Activated T-cell treated with anti-CD3 and anti-CD28 coated beads for 24 hours (primary cell): ENCODE measurements around the gene PRG2.
A peak's percentile ranks its signal among the peaks of the same experiment; 100 is the strongest.
"Not testable (repeated sequence)": the region's sequence is repeated elsewhere in the genome, so short reads cannot be mapped to it uniquely, and the experiment has no call there.

Source experiments
- DNase-seq: peaks from one replicate; pipeline ENCODE4 v3.0.0-alpha.2; 2020; ENCODE audit warnings: low read depth

PRG2 gene

DNA sequence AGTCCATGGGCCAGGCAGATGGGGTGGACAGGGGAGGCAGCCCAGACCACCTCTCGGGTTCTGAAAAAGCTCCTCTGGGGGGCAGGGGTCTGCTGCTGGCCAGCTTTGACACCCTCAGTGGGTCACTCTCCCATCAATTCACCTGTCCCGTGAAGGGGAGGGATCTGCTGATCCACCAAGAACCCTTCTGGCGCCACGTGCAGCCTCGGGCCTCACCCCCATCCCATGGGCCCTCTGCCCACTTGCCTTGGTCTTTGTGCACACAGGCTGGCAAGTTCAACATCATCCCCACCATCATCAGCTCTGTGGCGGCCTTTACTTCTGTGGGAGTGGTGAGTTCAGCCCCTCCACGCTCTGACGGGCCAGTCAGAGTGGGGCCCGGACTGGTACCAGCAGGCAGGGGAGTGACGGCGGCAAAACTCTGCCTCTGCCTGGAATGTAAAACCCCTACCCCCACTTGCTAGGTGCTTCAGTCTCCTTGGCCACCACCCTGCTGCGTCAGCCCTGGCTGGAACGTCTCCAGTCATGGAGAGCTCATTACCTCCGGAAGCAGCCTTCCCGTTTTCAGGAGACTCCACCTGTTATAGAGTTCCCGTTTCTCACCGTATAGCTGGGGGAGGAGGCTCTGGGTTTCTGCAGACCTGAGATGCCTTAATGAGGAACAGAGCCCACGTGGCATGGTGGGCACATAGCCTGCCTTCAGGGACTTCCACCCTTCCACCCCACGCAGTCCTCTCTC lies 22.2 kb downstream of the PRG2 start:
- no peak for DNase-seq

- no peak for DNase-seq
These were observed 25.4 kb downstream of the PRG2 start for GRCh38 chr11:57364851-57365660.

DNA sequence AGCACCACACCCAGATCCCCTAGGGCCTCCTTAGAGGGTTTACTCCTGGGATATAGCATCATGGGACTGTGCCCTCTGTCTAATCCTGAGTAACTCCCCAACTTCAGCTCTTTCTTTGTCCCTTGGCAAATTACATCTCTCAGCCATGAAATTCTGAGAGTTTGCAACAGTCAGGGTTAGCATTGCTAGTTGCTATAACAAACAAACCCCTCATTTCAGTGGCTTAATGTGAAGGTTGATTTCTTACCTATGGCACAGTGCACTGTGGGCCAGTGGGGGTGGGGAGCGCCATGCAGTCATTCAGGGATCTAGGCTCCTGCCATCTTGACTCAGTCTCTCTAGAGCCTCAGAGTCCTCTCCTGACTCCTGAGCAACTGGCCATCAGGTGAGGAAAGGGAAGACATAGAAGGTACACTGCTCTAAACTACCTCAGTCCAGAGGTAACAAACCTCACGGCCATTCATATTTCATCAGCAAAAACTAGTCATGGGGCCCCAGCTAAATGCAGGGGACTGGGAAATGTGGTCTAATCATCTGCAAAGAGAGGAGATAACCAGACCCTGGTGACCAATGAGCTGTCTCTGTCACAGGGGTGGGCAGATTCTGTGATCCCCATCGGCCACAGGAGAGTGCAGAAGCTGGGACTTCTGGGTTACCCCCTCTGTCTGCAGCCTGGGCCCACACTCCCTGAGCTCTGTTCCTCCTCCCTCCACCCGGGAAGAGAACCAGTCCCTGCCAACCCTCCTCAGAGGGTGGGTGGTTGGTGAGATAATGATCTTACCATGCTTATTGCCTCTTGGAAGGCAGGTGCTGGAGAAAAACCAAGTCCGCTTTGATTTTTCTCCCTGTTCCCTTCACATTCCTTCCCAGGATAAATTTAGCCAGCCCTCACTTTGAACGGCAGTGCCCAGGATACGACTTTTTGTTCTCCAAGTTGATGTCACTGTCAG lies 27.0 kb downstream of the PRG2 start:
- DNase-seq, result no peak

GRCh38 chr11:57361926-57362325 lies 28.5 kb downstream of the PRG2 start:
- DNase-seq, result no peak

DNA sequence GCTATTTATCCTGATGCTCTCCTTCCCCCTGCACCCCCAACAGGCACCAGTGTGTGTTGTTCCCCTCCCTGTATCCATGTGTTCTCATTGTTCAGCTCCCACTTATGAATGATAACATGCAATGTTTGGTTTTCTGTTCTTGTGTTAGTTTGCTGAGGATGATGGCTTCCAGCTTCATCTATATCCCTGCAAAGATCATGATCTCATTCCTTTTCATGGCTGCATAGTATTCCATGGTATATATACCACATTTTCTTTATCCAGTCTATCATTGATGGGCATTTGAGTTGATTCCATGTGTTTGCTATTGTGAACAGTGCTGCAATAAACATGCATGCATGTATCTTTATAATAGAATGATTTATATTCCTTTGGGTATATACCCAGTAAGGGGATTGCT lies 29.0 kb downstream of the PRG2 start:
- not testable (repeated sequence) for DNase-seq

DNA sequence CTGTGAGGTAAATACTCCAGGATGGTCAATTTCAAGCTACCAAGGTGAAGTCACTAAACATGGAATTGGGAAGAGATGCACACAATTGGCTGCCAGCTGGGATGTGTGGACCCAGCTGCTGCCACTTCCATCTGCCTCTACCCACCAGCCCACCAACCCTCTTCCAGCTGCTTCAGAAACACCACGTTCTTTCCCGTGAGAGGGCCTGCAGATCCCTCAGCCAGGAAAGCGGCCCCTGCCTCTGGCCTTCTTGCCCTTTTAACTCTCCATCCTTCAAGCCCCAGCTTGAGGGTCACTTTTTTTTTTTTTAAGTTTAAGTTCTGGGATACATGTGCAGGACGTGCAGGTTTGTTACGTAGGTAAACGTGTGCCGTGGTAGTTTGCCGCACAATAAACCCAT lies 29.5 kb downstream of the PRG2 start:
- DNase-seq, result no peak

- DNase-seq, result no peak
These were observed 30.4 kb downstream of the PRG2 start for GRCh38 chr11:57359896-57360690.

DNA sequence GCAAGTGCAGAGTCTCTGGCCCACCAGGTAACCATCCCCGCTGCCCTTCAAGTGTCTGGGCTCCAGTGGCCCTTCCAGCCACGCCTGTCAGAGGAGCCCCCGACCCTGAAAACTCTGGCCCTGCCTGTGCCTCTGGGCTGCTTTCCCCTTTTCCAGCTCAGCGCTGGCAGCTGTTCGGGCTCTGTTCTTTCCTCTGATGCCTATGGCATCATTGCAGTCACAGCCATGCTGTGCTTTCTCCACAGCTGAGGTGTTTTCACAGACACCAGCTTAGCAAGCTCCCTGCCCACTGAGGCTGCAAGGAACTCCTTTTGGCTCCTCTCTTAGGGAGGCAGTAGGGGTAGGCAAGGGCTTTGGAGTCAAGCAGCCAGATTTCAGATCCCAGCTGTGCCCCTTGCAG lies 31.1 kb downstream of the PRG2 start:
- DNase-seq, result no peak

DNA sequence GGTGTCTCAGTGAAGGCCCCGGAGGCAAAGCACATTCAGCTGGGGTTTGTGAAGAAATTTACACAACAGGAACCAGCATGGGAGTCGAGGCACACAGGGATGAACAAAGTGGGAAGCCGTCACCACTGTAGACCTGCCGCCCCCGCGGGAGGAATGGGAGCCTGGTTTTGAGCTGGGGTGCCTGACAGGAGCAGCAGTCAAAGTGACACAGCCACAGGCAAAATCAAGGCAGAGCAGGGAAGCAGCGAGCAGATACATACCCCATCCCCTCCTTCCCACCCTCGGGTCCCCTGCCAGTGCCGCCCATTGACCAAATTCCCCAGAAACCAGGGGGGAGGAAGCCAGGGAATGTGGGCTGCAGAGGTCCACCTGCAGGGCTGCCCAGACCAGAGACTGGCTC lies 31.5 kb downstream of the PRG2 start:
- no peak for DNase-seq

DNA sequence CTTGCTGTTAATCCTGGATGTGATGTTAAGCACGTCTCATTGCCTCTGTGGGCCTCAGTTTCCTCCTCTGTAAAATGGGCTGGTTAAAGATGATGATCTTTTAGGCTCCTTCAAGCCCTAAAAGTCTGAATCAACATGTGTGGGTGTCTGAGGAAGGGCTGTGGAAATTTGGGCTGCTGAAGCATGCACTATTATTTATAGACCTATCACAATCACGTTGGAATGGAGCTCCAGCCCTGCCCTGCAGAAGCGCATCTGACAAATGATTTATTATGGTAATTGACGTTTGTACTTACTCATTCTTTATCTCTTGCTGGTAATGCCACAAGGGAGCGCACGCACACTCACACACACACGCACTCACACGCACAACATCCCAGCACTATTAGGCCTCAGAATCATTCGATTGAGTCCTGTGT lies 31.9 kb downstream of the PRG2 start:
- no peak for DNase-seq

DNA sequence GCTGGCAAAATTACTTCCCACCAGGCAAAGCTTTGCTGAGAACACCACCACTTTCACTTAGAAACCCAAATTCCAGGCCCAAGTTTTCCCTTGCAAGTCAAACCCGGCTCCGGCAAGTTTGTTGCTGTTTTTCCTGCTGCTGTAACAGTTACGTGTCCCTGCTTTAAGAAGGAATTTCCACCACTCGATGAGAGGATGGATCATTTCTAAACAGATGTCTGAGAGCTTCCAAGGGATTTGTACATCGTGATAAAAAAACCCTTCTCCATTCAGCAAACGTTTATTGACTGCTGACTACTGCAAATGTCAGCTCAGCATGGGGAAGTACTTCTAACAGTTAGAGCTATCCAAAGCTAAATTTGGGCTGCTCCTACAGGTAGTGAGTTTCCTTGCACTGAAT lies 32.6 kb downstream of the PRG2 start:
- no peak for DNase-seq

GRCh38 chr11:57357310-57357709 lies 33.1 kb downstream of the PRG2 start:
- no peak for DNase-seq

DNA sequence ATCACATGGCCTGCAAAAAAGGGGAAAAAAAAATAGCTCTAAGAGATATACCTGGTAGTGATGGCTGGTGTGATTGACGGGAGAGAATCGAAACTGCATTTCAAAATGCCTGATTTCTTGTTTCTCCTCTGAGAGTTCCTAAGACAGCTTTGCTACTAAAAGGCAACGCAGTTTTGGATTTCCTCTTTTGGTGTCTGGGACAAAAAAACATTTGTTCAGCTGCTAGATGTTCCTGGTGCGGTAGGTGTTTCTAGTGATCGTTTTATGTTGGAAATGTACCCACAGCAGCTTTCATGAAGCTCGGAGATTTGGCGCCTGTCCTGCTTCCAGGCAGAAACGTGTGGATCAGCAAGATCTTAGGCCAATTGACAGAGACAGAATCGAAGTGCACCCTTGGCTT lies 34.2 kb downstream of the PRG2 start:
- DNase-seq, result no peak

DNA sequence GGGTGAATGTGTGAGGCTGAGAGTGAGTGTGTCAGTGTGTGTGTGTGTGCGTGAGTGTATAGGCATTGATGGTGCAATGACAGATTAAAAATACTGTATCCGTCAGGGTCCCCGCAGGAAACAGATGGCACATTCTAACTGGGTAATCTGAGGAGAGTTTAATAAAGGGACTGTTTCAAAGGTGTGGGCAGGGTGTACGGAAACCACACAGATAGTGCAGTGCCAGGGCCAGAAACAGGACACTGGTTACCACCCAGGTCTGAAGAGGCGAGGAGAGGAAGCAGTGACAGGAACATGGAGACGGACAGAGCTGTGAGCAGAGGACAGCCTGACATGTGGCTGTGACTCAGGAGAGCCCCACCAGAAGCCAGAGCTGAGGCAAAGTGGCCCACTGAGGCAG lies 35.8 kb downstream of the PRG2 start:
- no peak for DNase-seq

GRCh38 chr11:57353852-57354251 lies 36.6 kb downstream of the PRG2 start:
- DNase-seq, result no peak

GRCh38 chr11:57353446-57353845 lies 37.0 kb downstream of the PRG2 start:
- no peak for DNase-seq

DNA sequence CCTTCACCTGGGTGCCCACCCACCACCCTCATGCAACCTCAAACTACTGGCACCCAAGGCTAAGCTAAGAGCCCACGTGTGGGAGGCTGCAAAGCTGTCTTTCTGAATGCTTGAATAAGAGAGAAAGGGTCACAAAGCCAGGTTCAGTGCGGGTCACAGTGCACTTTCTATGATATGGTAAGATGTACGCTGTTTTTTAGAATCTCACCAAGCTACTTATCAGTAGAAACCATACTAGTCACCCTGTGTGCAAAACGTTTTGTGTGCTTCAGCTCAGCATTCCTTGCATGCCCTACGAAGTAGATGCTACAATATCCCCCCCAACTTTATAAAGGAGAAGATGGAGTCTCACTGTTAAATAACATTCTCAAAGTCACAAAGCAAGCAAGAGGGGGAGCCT lies 37.4 kb downstream of the PRG2 start:
- DNase-seq, result no peak

- DNase-seq, result peak; percentile 44
These were observed 40.8 kb downstream of the PRG2 start for GRCh38 chr11:57349491-57350274.

- DNase-seq, result no peak
These were observed 41.7 kb downstream of the PRG2 start for GRCh38 chr11:57348636-57349313.

- no peak for DNase-seq
These were observed 42.4 kb downstream of the PRG2 start for GRCh38 chr11:57348052-57348451.
